AG08395 (cell line): ENCODE measurements around the gene PDZD8.
A peak's percentile ranks its signal among the peaks of the same experiment; 100 is the strongest.

Experiments
- DNase-seq: peaks from one replicate; pipeline ENCODE4 v3.0.0; 2012; ENCODE audit warnings: mixed read lengths, low spot score

PDZD8 gene

GRCh38 chr10:117398029-117398428 is 22.8 kb upstream of the PDZD8 start:
- no peak for DNase-seq

GRCh38 chr10:117391436-117392205 is 16.4 kb upstream of the PDZD8 start:
- peak; percentile 54 for DNase-seq

- no peak for DNase-seq
Observed at GRCh38 chr10:117390420-117390819, 15.2 kb upstream of the PDZD8 start.

- no peak for DNase-seq
Observed at GRCh38 chr10:117386805-117387204, 11.6 kb upstream of the PDZD8 start.

- no peak for DNase-seq
Observed at GRCh38 chr10:117382861-117383260, 7.6 kb upstream of the PDZD8 start.

GRCh38 chr10:117374506-117375359 is 507 bp downstream of the PDZD8 start:
- no peak for DNase-seq

- peak; percentile 56 for DNase-seq
Observed at GRCh38 chr10:117373823-117374505, 1.3 kb downstream of the PDZD8 start.

GRCh38 chr10:117370205-117370604 is 5.0 kb downstream of the PDZD8 start:
- DNase-seq, result no peak

- DNase-seq, result no peak
Observed at GRCh38 chr10:117367718-117368117, 7.5 kb downstream of the PDZD8 start.

GRCh38 chr10:117366741-117367140 is 8.5 kb downstream of the PDZD8 start:
- no peak for DNase-seq

GRCh38 chr10:117365612-117366011 is 9.6 kb downstream of the PDZD8 start:
- DNase-seq, result no peak

- no peak for DNase-seq
Observed at GRCh38 chr10:117364110-117364960, 10.9 kb downstream of the PDZD8 start.

GRCh38 chr10:117363028-117363427 is 12.2 kb downstream of the PDZD8 start:
- DNase-seq, result peak; percentile 41

GRCh38 chr10:117362313-117362712 is 12.9 kb downstream of the PDZD8 start:
- no peak for DNase-seq

GRCh38 chr10:117360994-117361667 is 14.1 kb downstream of the PDZD8 start:
- no peak for DNase-seq

GRCh38 chr10:117360016-117360415 is 15.2 kb downstream of the PDZD8 start:
- DNase-seq, result no peak

- DNase-seq, result no peak
Observed at GRCh38 chr10:117355072-117355471, 20.2 kb downstream of the PDZD8 start.

- DNase-seq, result no peak
Observed at GRCh38 chr10:117353684-117354083, 21.6 kb downstream of the PDZD8 start.

- DNase-seq, result no peak
Observed at GRCh38 chr10:117352724-117353123, 22.5 kb downstream of the PDZD8 start.

- DNase-seq, result no peak
Observed at GRCh38 chr10:117351996-117352395, 23.2 kb downstream of the PDZD8 start.

GRCh38 chr10:117351558-117351957 is 23.7 kb downstream of the PDZD8 start:
- no peak for DNase-seq
